ENCODE data around the gene RPN2. TPM values are rescaled to one million over a fixed set of nuclear protein-coding genes. Genes with fewer than 3 reads are reported as not detected.

RPN2 gene
- total and polyA plus RNA-seq, 10 of the 15 experiments (the other 5 are each of a cell fraction or from before 2014, with no cell fraction given): 148 to 365 (median 228) TPM

DNA sequence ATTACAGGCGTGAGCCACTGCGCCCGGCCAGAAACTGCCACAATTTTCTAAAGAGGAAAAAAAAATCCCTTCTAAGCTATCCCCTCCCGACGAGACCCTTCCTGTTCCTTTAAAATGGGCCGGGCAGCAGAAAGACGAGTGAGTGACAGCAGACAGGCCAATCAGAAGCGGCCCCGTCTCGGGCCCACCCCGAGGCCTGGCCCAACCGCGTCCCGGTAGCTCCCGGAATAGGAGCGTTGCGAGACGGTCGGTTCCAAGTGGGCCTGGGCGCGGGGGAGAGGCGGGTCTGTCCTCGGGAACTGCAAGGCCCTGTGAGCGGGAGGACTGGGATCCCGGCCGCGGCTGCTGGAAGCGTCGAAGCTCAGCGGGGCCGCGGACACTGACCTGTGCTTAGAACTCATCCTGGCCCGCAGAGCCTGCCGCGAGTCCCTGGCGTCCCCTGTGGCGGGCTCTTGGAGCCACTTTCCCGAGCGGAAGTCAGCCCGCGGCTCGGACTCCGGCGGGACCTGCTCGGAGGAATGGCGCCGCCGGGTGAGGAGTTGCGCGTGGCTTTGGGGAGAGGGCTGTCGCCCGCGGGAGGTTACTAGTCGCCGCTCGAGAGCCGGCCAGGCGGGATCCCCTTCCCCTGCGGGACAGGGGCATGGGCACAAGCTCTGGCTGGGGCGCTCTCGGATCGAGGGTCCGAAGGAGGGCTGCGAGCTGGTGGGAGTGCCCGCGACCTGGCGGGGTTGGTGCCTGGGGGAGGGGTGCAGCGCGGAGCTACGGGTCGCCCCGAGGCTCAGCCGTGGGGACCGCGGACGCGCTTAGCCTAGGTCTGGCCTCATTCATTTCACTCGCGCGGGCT lies at the start of gene RPN2, which contains the start of gene MROH8 (continued):
- TF ChIP-seq, protein P1, sequence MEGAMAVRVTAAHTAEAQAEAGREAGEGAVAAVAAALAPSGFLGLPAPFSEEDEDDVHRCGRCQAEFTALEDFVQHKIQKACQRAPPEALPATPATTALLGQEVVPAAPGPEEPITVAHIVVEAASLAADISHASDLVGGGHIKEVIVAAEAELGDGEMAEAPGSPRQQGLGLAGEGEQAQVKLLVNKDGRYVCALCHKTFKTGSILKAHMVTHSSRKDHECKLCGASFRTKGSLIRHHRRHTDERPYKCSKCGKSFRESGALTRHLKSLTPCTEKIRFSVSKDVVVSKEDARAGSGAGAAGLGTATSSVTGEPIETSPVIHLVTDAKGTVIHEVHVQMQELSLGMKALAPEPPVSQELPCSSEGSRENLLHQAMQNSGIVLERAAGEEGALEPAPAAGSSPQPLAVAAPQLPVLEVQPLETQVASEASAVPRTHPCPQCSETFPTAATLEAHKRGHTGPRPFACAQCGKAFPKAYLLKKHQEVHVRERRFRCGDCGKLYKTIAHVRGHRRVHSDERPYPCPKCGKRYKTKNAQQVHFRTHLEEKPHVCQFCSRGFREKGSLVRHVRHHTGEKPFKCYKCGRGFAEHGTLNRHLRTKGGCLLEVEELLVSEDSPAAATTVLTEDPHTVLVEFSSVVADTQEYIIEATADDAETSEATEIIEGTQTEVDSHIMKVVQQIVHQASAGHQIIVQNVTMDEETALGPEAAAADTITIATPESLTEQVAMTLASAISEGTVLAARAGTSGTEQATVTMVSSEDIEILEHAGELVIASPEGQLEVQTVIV (IDR thresholded peaks at IDR 0.05; ENCODE audit: borderline replicate concordance, partially characterized antibody): peak; percentile 97
- peak; percentile 33 for TF ChIP-seq HCFC1 (IDR thresholded peaks at IDR 0.05; ENCODE audit: low read length)
- TF ChIP-seq NRF1 (conservative IDR thresholded peaks at IDR 0.05; ENCODE audit: low read depth, low read length): no peak
- TF ChIP-seq, protein P2, sequence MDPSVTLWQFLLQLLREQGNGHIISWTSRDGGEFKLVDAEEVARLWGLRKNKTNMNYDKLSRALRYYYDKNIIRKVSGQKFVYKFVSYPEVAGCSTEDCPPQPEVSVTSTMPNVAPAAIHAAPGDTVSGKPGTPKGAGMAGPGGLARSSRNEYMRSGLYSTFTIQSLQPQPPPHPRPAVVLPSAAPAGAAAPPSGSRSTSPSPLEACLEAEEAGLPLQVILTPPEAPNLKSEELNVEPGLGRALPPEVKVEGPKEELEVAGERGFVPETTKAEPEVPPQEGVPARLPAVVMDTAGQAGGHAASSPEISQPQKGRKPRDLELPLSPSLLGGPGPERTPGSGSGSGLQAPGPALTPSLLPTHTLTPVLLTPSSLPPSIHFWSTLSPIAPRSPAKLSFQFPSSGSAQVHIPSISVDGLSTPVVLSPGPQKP (IDR thresholded peaks at IDR 0.05; ENCODE audit: low read depth, low read length): 0 out of 2 replicates have a peak, but pooled peaks have one; percentile 52
- TF ChIP-seq, protein P3, sequence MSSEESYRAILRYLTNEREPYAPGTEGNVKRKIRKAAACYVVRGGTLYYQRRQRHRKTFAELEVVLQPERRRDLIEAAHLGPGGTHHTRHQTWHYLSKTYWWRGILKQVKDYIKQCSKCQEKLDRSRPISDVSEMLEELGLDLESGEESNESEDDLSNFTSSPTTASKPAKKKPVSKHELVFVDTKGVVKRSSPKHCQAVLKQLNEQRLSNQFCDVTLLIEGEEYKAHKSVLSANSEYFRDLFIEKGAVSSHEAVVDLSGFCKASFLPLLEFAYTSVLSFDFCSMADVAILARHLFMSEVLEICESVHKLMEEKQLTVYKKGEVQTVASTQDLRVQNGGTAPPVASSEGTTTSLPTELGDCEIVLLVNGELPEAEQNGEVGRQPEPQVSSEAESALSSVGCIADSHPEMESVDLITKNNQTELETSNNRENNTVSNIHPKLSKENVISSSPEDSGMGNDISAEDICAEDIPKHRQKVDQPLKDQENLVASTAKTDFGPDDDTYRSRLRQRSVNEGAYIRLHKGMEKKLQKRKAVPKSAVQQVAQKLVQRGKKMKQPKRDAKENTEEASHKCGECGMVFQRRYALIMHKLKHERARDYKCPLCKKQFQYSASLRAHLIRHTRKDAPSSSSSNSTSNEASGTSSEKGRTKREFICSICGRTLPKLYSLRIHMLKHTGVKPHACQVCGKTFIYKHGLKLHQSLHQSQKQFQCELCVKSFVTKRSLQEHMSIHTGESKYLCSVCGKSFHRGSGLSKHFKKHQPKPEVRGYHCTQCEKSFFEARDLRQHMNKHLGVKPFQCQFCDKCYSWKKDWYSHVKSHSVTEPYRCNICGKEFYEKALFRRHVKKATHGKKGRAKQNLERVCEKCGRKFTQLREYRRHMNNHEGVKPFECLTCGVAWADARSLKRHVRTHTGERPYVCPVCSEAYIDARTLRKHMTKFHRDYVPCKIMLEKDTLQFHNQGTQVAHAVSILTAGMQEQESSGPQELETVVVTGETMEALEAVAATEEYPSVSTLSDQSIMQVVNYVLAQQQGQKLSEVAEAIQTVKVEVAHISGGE (CRISPR knock-in tag; IDR thresholded peaks at IDR 0.05): no peak
- peak; percentile 98 for TF ChIP-seq ZNF207 (IDR thresholded peaks at IDR 0.05; ENCODE audit: borderline replicate concordance)
- TF ChIP-seq MTA2 (IDR thresholded peaks at IDR 0.05; ENCODE audit: low read depth): peak; percentile 10; the same call in 1 of the 2 replicates
- no peak for TF ChIP-seq CHD4 (IDR thresholded peaks at IDR 0.05)
- no peak for TF ChIP-seq ZNF217 (IDR thresholded peaks at IDR 0.05)
- TF ChIP-seq ESRRA (IDR thresholded peaks at IDR 0.05; ENCODE audit: low read length): peak; percentile 19; the same call in 1 of the 2 replicates
- no peak for TF ChIP-seq CBX3 (IDR thresholded peaks at IDR 0.05; ENCODE audit: borderline replicate concordance, low read depth)
- TF ChIP-seq EP300 (IDR thresholded peaks at IDR 0.05; ENCODE audit: borderline replicate concordance in 1 of 2, control insufficient read depth in 1 of 2, low read depth in 2 of 2, low read length in 2 of 2): 0 out of 4 replicates have a peak, but pooled peaks of 1 of the 2 experiments have one; percentile 10
- TF ChIP-seq SREBF1 (IDR thresholded peaks at IDR 0.05; ENCODE audit: low read length): peak; percentile 97
- TF ChIP-seq, protein P4, sequence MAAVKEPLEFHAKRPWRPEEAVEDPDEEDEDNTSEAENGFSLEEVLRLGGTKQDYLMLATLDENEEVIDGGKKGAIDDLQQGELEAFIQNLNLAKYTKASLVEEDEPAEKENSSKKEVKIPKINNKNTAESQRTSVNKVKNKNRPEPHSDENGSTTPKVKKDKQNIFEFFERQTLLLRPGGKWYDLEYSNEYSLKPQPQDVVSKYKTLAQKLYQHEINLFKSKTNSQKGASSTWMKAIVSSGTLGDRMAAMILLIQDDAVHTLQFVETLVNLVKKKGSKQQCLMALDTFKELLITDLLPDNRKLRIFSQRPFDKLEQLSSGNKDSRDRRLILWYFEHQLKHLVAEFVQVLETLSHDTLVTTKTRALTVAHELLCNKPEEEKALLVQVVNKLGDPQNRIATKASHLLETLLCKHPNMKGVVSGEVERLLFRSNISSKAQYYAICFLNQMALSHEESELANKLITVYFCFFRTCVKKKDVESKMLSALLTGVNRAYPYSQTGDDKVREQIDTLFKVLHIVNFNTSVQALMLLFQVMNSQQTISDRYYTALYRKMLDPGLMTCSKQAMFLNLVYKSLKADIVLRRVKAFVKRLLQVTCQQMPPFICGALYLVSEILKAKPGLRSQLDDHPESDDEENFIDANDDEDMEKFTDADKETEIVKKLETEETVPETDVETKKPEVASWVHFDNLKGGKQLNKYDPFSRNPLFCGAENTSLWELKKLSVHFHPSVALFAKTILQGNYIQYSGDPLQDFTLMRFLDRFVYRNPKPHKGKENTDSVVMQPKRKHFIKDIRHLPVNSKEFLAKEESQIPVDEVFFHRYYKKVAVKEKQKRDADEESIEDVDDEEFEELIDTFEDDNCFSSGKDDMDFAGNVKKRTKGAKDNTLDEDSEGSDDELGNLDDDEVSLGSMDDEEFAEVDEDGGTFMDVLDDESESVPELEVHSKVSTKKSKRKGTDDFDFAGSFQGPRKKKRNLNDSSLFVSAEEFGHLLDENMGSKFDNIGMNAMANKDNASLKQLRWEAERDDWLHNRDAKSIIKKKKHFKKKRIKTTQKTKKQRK (IDR thresholded peaks at IDR 0.05; ENCODE audit: low read depth, low read length): no peak
